Ishikawa (cell line): ENCODE data around the gene MGAT4C.

Source experiments
- EGR1 ChIP-seq: IDR thresholded peaks from 2 replicates; pipeline ENCODE4 v1.6.1; 2012
- EP300 ChIP-seq: IDR thresholded peaks from 2 replicates; pipeline ENCODE4 v1.6.1; 2012; ENCODE audit warnings: borderline replicate concordance
- TAF1 ChIP-seq: IDR thresholded peaks from 2 replicates; pipeline ENCODE4 v1.6.1; 2012; ENCODE audit warnings: low read depth, mild to moderate bottlenecking
- YY1 ChIP-seq: IDR thresholded peaks from 2 replicates; pipeline ENCODE4 v1.6.1; 2012; ENCODE audit warnings: low read depth
- TF ChIP-seq, protein P1 (sequence below): IDR thresholded peaks from 2 replicates; pipeline ENCODE4 v1.6.1; 2012
- TF ChIP-seq, protein P2 (sequence below): IDR thresholded peaks from 2 replicates; pipeline ENCODE4 v1.6.1; 2012; ENCODE audit warnings: low read depth, mild to moderate bottlenecking

- TF ChIP-seq, protein P1, sequence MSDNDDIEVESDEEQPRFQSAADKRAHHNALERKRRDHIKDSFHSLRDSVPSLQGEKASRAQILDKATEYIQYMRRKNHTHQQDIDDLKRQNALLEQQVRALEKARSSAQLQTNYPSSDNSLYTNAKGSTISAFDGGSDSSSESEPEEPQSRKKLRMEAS, result no peak
- TF ChIP-seq EP300 (no peak), EGR1 (no peak), YY1 (no peak), TAF1 (no peak)
- TF ChIP-seq, protein P2, sequence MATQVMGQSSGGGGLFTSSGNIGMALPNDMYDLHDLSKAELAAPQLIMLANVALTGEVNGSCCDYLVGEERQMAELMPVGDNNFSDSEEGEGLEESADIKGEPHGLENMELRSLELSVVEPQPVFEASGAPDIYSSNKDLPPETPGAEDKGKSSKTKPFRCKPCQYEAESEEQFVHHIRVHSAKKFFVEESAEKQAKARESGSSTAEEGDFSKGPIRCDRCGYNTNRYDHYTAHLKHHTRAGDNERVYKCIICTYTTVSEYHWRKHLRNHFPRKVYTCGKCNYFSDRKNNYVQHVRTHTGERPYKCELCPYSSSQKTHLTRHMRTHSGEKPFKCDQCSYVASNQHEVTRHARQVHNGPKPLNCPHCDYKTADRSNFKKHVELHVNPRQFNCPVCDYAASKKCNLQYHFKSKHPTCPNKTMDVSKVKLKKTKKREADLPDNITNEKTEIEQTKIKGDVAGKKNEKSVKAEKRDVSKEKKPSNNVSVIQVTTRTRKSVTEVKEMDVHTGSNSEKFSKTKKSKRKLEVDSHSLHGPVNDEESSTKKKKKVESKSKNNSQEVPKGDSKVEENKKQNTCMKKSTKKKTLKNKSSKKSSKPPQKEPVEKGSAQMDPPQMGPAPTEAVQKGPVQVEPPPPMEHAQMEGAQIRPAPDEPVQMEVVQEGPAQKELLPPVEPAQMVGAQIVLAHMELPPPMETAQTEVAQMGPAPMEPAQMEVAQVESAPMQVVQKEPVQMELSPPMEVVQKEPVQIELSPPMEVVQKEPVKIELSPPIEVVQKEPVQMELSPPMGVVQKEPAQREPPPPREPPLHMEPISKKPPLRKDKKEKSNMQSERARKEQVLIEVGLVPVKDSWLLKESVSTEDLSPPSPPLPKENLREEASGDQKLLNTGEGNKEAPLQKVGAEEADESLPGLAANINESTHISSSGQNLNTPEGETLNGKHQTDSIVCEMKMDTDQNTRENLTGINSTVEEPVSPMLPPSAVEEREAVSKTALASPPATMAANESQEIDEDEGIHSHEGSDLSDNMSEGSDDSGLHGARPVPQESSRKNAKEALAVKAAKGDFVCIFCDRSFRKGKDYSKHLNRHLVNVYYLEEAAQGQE, result no peak
These were observed 943 bp upstream of the MGAT4C start for GRCh38 chr12:86257134-86257533.
